ENCODE results near the gene TRAPPC13.
A peak's percentile ranks its signal among the peaks of the same experiment; 100 is the strongest.
"Not testable (repeated sequence)": the region's sequence is repeated elsewhere in the genome, so short reads cannot be mapped to it uniquely, and the experiment has no call there.

The TRAPPC13 gene, protein sequence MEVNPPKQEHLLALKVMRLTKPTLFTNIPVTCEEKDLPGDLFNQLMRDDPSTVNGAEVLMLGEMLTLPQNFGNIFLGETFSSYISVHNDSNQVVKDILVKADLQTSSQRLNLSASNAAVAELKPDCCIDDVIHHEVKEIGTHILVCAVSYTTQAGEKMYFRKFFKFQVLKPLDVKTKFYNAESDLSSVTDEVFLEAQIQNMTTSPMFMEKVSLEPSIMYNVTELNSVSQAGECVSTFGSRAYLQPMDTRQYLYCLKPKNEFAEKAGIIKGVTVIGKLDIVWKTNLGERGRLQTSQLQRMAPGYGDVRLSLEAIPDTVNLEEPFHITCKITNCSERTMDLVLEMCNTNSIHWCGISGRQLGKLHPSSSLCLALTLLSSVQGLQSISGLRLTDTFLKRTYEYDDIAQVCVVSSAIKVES
- long read RNA-seq, transcript TRAPPC13-208 (12 exons, 1,410 nt), result minor isoform, 7 of 53 reads
- long read RNA-seq, transcript TRAPPC13-201 (12 exons, 2,715 nt), result major isoform, 11 of 53 reads
- long read RNA-seq, partial matches to known transcripts, result 0 of 53 reads
- long read RNA-seq, other reads (novel, unspliced or antisense), result 35 of 53 reads

DNA sequence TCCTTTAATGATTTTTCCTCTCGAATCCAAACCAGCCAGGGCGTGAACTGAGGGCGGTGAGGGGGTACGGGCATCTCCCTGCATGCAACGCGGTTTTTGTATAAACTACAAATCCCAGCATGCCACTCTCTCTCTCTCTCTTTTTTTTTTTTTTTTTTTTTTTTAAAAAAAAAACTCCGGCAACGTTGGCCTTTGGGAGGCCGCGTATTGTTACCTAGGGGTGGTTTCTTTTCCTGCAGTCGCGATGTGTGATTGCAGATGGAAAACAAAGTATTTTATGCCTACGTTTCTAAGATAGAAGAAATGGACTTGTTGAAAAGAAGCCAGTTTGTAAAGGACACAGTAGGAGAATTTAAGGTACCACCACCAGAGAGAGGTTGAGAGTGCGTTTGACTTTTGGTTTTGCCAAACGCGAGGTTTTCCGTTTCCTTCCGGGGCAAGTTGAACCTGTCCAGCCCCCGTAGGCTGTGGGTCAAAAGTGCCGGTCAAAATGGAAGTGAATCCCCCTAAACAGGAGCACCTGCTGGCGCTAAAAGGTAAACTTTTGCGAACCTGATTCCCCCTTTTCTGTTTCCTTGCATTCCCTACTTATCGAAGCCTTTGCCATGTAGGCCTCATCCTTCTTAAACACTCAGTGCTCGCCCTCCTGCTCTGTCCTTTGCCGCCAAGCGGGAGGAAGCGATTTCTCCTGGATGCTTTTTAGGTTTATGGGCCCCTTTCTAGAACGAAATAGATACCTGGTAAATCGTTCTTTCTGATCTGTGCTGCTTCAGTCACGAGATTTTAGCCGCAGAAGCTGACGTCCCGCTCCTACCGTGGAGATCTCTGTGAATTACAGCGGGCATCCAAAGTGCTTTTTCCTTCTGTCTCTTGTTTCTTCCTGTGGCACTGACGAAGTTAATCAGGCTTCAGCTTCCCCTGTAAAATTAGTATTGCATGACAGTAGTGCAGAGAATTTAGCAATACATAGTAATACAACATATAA is at the start of gene TRAPPC13, which contains the start of gene SHLD3:
Gene TRAPPC13 (plus strand): TSS at position 457 of the 985 bp plus-strand sequence. CDS start 34 bp downstream, at position 491.
Gene SHLD3 (plus strand): TSS at position 457 of the 985 bp plus-strand sequence. CDS start 4,561 bp downstream, outside the sequence.
- peak within 1 kb of the TSS; percentile 71 for H3K27ac ChIP-seq (replicated peaks)
- TF ChIP-seq GABPA (IDR thresholded peaks at IDR 0.05; ENCODE audit: low read depth), result peak; percentile 84
- no peak; the same call in 1 of the 2 replicates for TF ChIP-seq SPI1 (IDR thresholded peaks at IDR 0.05; ENCODE audit: borderline replicate concordance, low read depth)
- DNase-seq (ENCODE audit: low read depth in 1 of 2, low spot score in 1 of 2), result peak; percentile 60 to 76
- no peaks in the 10 kb centered on the region for H3K27me3 ChIP-seq (ENCODE audit: insufficient read depth, poor library complexity, severe bottlenecking)
- peak within 1 kb of the TSS; percentile 91 for H3K4me3 ChIP-seq (replicated peaks; ENCODE audit: insufficient read depth, low read length)

DNA sequence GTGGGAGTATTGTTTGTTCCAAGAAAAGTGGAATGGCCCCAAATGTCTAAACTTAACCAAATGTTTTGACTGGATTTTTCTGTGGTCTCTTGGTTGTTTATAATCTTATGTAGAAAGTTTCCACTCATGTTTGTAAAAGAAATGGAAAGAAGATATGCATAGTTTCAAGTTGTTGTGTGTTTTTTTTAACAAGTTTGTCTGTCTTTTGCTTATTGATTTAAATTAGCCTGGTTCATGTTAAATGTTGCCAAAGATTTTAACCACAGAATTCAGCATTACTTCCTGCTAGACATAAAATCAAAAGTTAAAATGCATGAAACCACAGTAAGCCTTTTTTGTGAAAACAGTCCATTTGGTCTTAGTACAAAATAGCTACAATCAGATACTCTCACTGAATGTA is 47.7 kb upstream of the TRAPPC13 start:
- no peak overlapping the region for H3K4me3 ChIP-seq (replicated peaks; ENCODE audit: insufficient read depth, low read length)
- no peak overlapping the region for H3K27ac ChIP-seq (replicated peaks)
- H3K27me3 ChIP-seq (ENCODE audit: insufficient read depth, poor library complexity, severe bottlenecking), result no peaks in the 10 kb centered on the region
- no peak for DNase-seq (ENCODE audit: low read depth in 1 of 2, low spot score in 1 of 2)
- TF ChIP-seq GABPA (IDR thresholded peaks at IDR 0.05; ENCODE audit: low read depth), result no peak
- no peak for TF ChIP-seq POLR2AphosphoS5 (IDR thresholded peaks at IDR 0.05; ENCODE audit: low read depth)
- TF ChIP-seq, protein P1, sequence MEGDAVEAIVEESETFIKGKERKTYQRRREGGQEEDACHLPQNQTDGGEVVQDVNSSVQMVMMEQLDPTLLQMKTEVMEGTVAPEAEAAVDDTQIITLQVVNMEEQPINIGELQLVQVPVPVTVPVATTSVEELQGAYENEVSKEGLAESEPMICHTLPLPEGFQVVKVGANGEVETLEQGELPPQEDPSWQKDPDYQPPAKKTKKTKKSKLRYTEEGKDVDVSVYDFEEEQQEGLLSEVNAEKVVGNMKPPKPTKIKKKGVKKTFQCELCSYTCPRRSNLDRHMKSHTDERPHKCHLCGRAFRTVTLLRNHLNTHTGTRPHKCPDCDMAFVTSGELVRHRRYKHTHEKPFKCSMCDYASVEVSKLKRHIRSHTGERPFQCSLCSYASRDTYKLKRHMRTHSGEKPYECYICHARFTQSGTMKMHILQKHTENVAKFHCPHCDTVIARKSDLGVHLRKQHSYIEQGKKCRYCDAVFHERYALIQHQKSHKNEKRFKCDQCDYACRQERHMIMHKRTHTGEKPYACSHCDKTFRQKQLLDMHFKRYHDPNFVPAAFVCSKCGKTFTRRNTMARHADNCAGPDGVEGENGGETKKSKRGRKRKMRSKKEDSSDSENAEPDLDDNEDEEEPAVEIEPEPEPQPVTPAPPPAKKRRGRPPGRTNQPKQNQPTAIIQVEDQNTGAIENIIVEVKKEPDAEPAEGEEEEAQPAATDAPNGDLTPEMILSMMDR (IDR thresholded peaks at IDR 0.05; ENCODE audit: insufficient read depth, low read length), result no peak
- TF ChIP-seq SPI1 (IDR thresholded peaks at IDR 0.05; ENCODE audit: borderline replicate concordance, low read depth), result no peak
- TF ChIP-seq, protein P2, sequence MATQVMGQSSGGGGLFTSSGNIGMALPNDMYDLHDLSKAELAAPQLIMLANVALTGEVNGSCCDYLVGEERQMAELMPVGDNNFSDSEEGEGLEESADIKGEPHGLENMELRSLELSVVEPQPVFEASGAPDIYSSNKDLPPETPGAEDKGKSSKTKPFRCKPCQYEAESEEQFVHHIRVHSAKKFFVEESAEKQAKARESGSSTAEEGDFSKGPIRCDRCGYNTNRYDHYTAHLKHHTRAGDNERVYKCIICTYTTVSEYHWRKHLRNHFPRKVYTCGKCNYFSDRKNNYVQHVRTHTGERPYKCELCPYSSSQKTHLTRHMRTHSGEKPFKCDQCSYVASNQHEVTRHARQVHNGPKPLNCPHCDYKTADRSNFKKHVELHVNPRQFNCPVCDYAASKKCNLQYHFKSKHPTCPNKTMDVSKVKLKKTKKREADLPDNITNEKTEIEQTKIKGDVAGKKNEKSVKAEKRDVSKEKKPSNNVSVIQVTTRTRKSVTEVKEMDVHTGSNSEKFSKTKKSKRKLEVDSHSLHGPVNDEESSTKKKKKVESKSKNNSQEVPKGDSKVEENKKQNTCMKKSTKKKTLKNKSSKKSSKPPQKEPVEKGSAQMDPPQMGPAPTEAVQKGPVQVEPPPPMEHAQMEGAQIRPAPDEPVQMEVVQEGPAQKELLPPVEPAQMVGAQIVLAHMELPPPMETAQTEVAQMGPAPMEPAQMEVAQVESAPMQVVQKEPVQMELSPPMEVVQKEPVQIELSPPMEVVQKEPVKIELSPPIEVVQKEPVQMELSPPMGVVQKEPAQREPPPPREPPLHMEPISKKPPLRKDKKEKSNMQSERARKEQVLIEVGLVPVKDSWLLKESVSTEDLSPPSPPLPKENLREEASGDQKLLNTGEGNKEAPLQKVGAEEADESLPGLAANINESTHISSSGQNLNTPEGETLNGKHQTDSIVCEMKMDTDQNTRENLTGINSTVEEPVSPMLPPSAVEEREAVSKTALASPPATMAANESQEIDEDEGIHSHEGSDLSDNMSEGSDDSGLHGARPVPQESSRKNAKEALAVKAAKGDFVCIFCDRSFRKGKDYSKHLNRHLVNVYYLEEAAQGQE (IDR thresholded peaks at IDR 0.05; ENCODE audit: insufficient replicate concordance, low read depth), result no peak

DNA sequence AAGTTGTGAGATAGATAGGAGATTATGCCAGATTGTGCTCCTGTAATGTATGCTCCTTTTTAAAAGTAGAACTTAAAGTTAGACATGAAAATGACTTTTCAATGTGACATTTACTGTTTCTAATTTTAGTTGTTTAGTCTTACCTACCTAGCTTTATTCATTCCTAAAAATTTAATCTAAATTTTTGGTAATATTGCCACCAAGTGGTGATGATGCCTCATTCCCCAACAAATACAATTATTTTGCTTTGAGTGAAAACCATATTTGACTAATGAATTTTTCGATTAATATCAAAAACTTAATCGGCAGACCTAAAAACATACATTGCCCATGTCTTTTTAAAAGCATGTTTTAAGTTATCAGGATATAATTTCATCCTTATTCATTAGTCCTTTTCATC is 36.1 kb upstream of the TRAPPC13 start:
- no peak for DNase-seq (ENCODE audit: low read depth in 1 of 2, low spot score in 1 of 2)
- Histone ChIP-seq H3K27me3 (ENCODE audit: insufficient read depth, poor library complexity, severe bottlenecking) (no peaks in the 10 kb centered on the region), H3K27ac (replicated peaks) (no peak overlapping the region), H3K4me3 (replicated peaks; ENCODE audit: insufficient read depth, low read length) (no peak overlapping the region)
- TF ChIP-seq, protein P1 (IDR thresholded peaks at IDR 0.05; ENCODE audit: insufficient read depth, low read length), result no peak

DNA sequence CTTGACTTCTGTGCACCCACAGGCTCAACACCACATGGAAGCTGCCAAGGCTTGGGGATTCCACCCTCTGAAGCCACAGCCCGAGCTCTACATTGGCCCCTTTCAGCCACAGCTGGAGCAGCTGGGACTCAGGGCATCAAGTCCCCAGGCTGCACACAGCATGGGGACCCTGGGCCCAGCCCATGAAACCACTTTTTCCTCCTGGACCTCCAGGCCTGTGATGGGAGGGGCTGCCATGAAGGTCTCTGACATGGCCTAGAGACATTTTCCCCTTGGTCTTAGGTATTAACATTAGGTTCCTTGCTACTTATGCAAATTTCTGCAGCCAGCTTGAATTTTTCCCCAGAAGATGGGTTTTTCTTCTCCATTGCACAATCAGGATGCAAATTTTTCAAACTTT is 23.1 kb upstream of the TRAPPC13 start:
- H3K27me3 ChIP-seq (ENCODE audit: insufficient read depth, poor library complexity, severe bottlenecking); H3K4me3 ChIP-seq (replicated peaks; ENCODE audit: insufficient read depth, low read length); H3K27ac ChIP-seq (replicated peaks); DNase-seq (ENCODE audit: low read depth in 1 of 2, low spot score in 1 of 2): not testable (repeated sequence)

DNA sequence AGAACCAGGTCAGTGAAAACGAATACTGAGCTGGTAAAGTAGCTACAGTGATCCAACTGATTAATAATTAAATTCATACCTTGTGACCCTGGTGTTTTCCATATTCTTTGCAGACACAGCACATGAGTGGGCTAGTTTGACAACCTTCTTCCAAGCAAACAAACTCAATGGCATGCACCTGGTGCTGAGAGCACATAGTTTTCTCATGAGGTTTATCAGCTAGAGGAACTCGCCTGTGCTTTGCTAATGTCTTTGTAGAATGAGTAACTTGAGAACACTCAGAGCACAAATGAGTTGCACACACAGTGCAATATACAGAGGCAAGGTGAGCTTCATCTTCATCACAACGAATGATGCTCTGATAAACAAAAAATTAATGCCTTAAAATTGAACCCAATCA is 13.3 kb upstream of the TRAPPC13 start:
- Histone ChIP-seq H3K27ac (replicated peaks) (no peak overlapping the region), H3K4me3 (replicated peaks; ENCODE audit: insufficient read depth, low read length) (no peak overlapping the region), H3K27me3 (ENCODE audit: insufficient read depth, poor library complexity, severe bottlenecking) (no peaks in the 10 kb centered on the region)
- TF ChIP-seq GABPA (IDR thresholded peaks at IDR 0.05; ENCODE audit: low read depth), result no peak
- TF ChIP-seq, protein P1 (IDR thresholded peaks at IDR 0.05; ENCODE audit: insufficient read depth, low read length), result no peak
- no peak for TF ChIP-seq SPI1 (IDR thresholded peaks at IDR 0.05; ENCODE audit: borderline replicate concordance, low read depth)
- TF ChIP-seq POLR2AphosphoS5 (IDR thresholded peaks at IDR 0.05; ENCODE audit: low read depth), result no peak
- TF ChIP-seq, protein P2 (IDR thresholded peaks at IDR 0.05; ENCODE audit: insufficient replicate concordance, low read depth), result no peak
- no peak for DNase-seq (ENCODE audit: low read depth in 1 of 2, low spot score in 1 of 2)
